Transverse colon (tissue), 4 donors: ENCODE data around the gene HSPA1L.
"Not testable (repeated sequence)": the region's sequence is repeated elsewhere in the genome, so short reads cannot be mapped to it uniquely, and the experiment has no call there.

Experiments
- CTCF ChIP-seq, 5 experiments: fragments of 200-600 bp in 3 of 5; fragments of 450-650 bp in 2 of 5; sonication (generic) in 3 of 5; IDR thresholded peaks; 1 replicate in 2 of 5; 2 replicates in 3 of 5; pipeline ENCODE4 v1.5.1; 2016 to 2017; ENCODE audit warnings: antibody characterized with exemption in 5 of 5, inconsistent platforms in 3 of 5, mild to moderate bottlenecking in 2 of 5, moderate library complexity in 1 of 5
- POLR2AphosphoS5 ChIP-seq, 3 donors: sonication (generic); formaldehyde crosslinking; IDR thresholded peaks; one replicate each; pipeline ENCODE4 v1.6.1; 2016; ENCODE audit warnings: antibody characterized with exemption in 3 of 3

- TF ChIP-seq CTCF (IDR thresholded peaks at IDR 0.05), result not testable (repeated sequence)
- TF ChIP-seq POLR2AphosphoS5 (IDR thresholded peaks at IDR 0.05), result peak in 1 of 3 donors; percentile 66
Measured at GRCh38 chr6:31817929-31818511, 2.9 kb upstream of the HSPA1L start.
